Measurements from ENCODE around the gene CLIC5.

The CLIC5 gene

DNA sequence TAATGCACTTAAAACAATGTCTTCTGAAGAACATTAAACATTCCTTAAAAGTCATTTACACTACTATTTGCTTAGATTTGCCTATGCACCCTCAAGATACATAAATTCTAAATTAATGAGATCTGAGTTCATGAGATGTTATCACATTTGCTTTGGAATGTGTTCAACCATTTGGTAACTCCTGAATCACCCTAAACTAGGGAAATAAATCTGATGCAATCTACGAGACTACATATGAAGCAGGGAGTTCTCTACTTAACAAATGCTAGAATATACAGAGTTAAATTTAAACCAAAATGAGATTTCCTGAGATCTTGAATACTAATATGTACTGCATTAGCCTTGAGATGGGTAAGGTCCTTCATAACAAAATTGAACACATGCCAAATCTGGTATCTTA is 170.1 kb downstream of the CLIC5 start:
- POLR2A ChIA-PET: no interaction called here
- Histone ChIP-seq H3K4me3 (ENCODE audit: control insufficient read depth in 1 of 7, extremely low read depth in 1 of 7, insufficient read depth in 4 of 7, low read depth in 2 of 7, low read length in 6 of 7) (no peak overlapping the region), H3K9me3 (ENCODE audit: control extremely low read depth in 1 of 5, control insufficient read depth in 4 of 5, insufficient read depth in 2 of 5, low read depth in 1 of 5, low read length in 4 of 5) (no peaks in the 10 kb centered on the region), H3K4me1 (ENCODE audit: control extremely low read depth in 1 of 4, control insufficient read depth in 4 of 4, insufficient read depth in 4 of 4, low read length in 3 of 4) (peaks cover 0 to 21% (median 12%) of the 10 kb centered on the region in 4 experiments), H3K27me3 (replicated peaks in 2 of 5; ENCODE audit: control insufficient read depth in 4 of 5, insufficient read depth in 5 of 5, low read length in 4 of 5) (no peaks in the 10 kb centered on the region), H3K27ac (ENCODE audit: insufficient read depth in 1 of 2, low read depth in 1 of 2, low read length in 2 of 2, poor library complexity in 1 of 2, severe bottlenecking in 2 of 2) (no peak overlapping the region), H3K36me3 (ENCODE audit: control insufficient read depth in 4 of 4, insufficient read depth in 4 of 4, low read length in 3 of 4) (no peaks in the 10 kb centered on the region)
- no CpG with 5 or more reads among the region's 1 CpG for WGBS (ENCODE audit: insufficient coverage)
- DNase-seq: no peak
- CTCF ChIA-PET: no interaction called here

DNA sequence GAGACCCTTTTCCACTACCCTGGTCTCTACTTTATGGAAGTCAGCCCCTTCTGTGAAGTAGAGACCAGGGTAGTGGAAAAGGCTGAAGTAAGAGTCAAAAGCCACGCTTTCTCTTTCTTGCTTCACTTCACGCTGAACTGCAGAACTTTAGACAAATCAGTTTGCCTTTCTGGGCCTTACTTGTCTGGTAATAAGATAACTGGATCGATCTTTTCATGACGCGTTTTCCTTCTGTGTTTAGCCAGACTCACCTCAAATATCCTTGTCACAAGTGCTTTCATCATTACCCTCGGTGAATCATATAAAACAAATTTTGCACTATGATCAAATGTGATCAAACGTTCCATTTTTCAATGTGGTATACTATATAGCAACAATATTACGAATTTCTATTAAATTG is 170.7 kb downstream of the CLIC5 start:
- CTCF ChIA-PET: interaction anchor here (2.4 kb wide), 1 partner anchor 9 kb away, joined by 8 read pairs; no protein-coding TSS in a partner anchor
- POLR2A ChIA-PET: interaction anchor here (0.6 kb wide), 1 partner anchor 1350 kb away, joined by 5 read pairs; no protein-coding TSS in a partner anchor

DNA sequence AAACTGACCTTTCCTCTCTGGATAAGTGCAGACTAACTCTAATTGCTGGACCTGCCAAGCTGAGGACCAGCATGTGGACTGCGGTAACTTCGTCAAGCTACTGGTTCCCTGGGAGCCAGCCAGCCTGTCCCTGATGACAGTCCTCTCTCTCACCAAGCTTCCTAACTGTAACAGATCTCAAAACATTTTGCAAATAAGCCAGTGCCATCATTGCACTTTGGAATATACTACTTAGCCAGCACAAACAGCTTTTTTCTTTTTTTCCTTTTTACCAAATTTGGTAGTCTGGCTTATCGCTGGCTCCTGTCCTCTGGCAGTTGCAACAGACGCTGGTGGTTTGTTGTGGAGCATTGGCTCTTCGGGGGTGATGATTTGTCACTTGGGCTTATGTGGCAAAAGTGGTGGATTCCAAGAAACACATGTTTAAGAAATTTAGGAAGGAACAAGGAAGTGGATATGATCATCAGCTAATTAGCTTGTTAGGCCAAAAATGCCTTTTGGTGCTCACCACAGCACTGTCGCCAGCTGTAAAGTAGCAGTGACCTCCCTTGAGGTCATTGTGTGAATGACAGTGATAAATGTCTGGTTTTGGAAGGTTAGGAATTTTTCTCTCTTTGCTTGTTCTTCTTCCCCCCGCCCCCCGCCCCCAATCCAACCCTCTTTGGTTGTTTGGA is 171.7 kb downstream of the CLIC5 start:
- CTCF ChIA-PET: interaction anchor here (0.6 to 2.4 kb wide), 3 partner anchors 8 to 253 kb away, joined by 3 to 8 read pairs (median 5); no protein-coding TSS in a partner anchor
- POLR2A ChIA-PET: interaction anchor here (0.6 kb wide), 2 partner anchors 1349 to 1589 kb away, joined by 3 to 5 read pairs; no protein-coding TSS in a partner anchor
- Histone ChIP-seq H3K4me3 (ENCODE audit: control insufficient read depth in 1 of 7, extremely low read depth in 1 of 7, insufficient read depth in 4 of 7, low read depth in 2 of 7, low read length in 6 of 7) (peak overlapping the region in 1 of 7 experiments; percentile 19), H3K9me3 (ENCODE audit: control extremely low read depth in 1 of 5, control insufficient read depth in 4 of 5, insufficient read depth in 2 of 5, low read depth in 1 of 5, low read length in 4 of 5) (no peaks in the 10 kb centered on the region), H3K36me3 (ENCODE audit: control insufficient read depth in 4 of 4, insufficient read depth in 4 of 4, low read length in 3 of 4) (no peaks in the 10 kb centered on the region), H3K27ac (ENCODE audit: insufficient read depth in 1 of 2, low read depth in 1 of 2, low read length in 2 of 2, poor library complexity in 1 of 2, severe bottlenecking in 2 of 2) (no peak overlapping the region), H3K27me3 (replicated peaks in 2 of 5; ENCODE audit: control insufficient read depth in 4 of 5, insufficient read depth in 5 of 5, low read length in 4 of 5) (no peaks in the 10 kb centered on the region), H3K4me1 (ENCODE audit: control extremely low read depth in 1 of 4, control insufficient read depth in 4 of 4, insufficient read depth in 4 of 4, low read length in 3 of 4) (peaks cover 0 to 21% (median 15%) of the 10 kb centered on the region in 4 experiments)
- peak in 2 of 3 donors; percentile 92 to 94 for DNase-seq
- WGBS (ENCODE audit: insufficient coverage): 30% methylated on average over 6 of the region's 8 CpGs

More for the DNA sequence above, 170.7 kb downstream of the CLIC5 start:
- no peak overlapping the region for H3K27ac ChIP-seq (ENCODE audit: insufficient read depth in 1 of 2, low read depth in 1 of 2, low read length in 2 of 2, poor library complexity in 1 of 2, severe bottlenecking in 2 of 2)
- H3K4me1 ChIP-seq (ENCODE audit: control extremely low read depth in 1 of 4, control insufficient read depth in 4 of 4, insufficient read depth in 4 of 4, low read length in 3 of 4): peaks cover 0 to 21% (median 12%) of the 10 kb centered on the region in 4 experiments
- H3K36me3 ChIP-seq (ENCODE audit: control insufficient read depth in 4 of 4, insufficient read depth in 4 of 4, low read length in 3 of 4): no peaks in the 10 kb centered on the region
- 96% methylated on average over 5 of the region's 8 CpGs for WGBS (ENCODE audit: insufficient coverage)
- no peak for DNase-seq
- H3K4me3 ChIP-seq (ENCODE audit: control insufficient read depth in 1 of 7, extremely low read depth in 1 of 7, insufficient read depth in 4 of 7, low read depth in 2 of 7, low read length in 6 of 7): no peak overlapping the region
- no peaks in the 10 kb centered on the region for H3K9me3 ChIP-seq (ENCODE audit: control extremely low read depth in 1 of 5, control insufficient read depth in 4 of 5, insufficient read depth in 2 of 5, low read depth in 1 of 5, low read length in 4 of 5)
- H3K27me3 ChIP-seq (replicated peaks in 2 of 5; ENCODE audit: control insufficient read depth in 4 of 5, insufficient read depth in 5 of 5, low read length in 4 of 5): no peaks in the 10 kb centered on the region

DNA sequence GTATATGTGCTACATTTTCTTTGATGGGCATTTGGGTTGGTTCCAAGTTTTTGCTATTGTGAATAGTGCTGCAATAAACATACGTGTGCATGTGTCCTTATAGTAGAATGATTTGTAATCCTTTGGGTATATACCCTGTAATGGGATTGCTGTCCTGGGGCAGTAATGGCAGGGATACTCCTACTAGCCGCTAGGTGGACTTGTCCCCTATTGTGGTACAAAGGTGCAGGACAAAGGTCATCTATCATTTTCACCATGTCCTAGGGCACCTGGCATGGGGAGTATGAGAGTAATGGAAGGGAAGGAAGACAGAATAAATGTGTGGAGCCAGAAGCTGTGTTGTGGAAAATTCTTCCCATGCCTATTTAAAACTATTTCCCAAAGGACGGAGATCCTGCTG is 174.6 kb downstream of the CLIC5 start:
- peaks cover 14 to 47% (median 40%) of the 10 kb centered on the region in 4 experiments for H3K4me1 ChIP-seq (ENCODE audit: control extremely low read depth in 1 of 4, control insufficient read depth in 4 of 4, insufficient read depth in 4 of 4, low read length in 3 of 4)
- H3K27me3 ChIP-seq (replicated peaks in 2 of 5; ENCODE audit: control insufficient read depth in 4 of 5, insufficient read depth in 5 of 5, low read length in 4 of 5): no peaks in the 10 kb centered on the region
- H3K9me3 ChIP-seq (ENCODE audit: control extremely low read depth in 1 of 5, control insufficient read depth in 4 of 5, insufficient read depth in 2 of 5, low read depth in 1 of 5, low read length in 4 of 5): no peaks in the 10 kb centered on the region
- CTCF ChIA-PET: interaction anchor here (1.0 kb wide), 1 partner anchor 39 kb away, joined by 3 read pairs; no protein-coding TSS in a partner anchor
- no peaks in the 10 kb centered on the region for H3K36me3 ChIP-seq (ENCODE audit: control insufficient read depth in 4 of 4, insufficient read depth in 4 of 4, low read length in 3 of 4)
- H3K27ac ChIP-seq (ENCODE audit: insufficient read depth in 1 of 2, low read depth in 1 of 2, low read length in 2 of 2, poor library complexity in 1 of 2, severe bottlenecking in 2 of 2): no peak overlapping the region
- DNase-seq: no peak
- WGBS (ENCODE audit: insufficient coverage): 100% methylated on average over 2 of the region's 3 CpGs
- H3K4me3 ChIP-seq (ENCODE audit: control insufficient read depth in 1 of 7, extremely low read depth in 1 of 7, insufficient read depth in 4 of 7, low read depth in 2 of 7, low read length in 6 of 7): no peak overlapping the region
- POLR2A ChIA-PET: no interaction called here

DNA sequence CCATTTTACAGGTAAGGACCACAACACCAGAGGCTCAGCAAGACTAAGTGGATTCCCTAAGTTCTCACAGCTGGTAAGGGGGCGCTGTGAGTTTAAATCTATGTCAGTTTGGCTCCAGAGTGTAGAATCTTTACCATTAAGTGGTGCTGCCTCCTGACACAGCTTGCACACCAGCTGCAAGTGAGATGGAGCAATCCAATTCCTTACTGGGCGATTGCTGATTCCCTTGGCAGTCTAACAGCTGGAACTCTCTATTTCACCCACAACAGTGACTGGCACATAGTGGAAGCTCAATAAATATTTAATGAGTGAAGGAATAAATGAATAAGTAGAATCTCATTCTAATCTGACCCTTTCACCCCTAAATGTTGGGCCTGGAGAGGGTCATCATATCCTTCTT is 176.7 kb downstream of the CLIC5 start:
- no CpG with 5 or more reads among the region's 2 CpGs for WGBS (ENCODE audit: insufficient coverage)
- Histone ChIP-seq H3K27ac (ENCODE audit: insufficient read depth in 1 of 2, low read depth in 1 of 2, low read length in 2 of 2, poor library complexity in 1 of 2, severe bottlenecking in 2 of 2) (no peak overlapping the region), H3K9me3 (ENCODE audit: control extremely low read depth in 1 of 5, control insufficient read depth in 4 of 5, insufficient read depth in 2 of 5, low read depth in 1 of 5, low read length in 4 of 5) (no peaks in the 10 kb centered on the region), H3K36me3 (ENCODE audit: control insufficient read depth in 4 of 4, insufficient read depth in 4 of 4, low read length in 3 of 4) (no peaks in the 10 kb centered on the region), H3K4me1 (ENCODE audit: control extremely low read depth in 1 of 4, control insufficient read depth in 4 of 4, insufficient read depth in 4 of 4, low read length in 3 of 4) (peaks cover 14 to 48% (median 40%) of the 10 kb centered on the region in 4 experiments), H3K27me3 (replicated peaks in 2 of 5; ENCODE audit: control insufficient read depth in 4 of 5, insufficient read depth in 5 of 5, low read length in 4 of 5) (no peaks in the 10 kb centered on the region), H3K4me3 (ENCODE audit: control insufficient read depth in 1 of 7, extremely low read depth in 1 of 7, insufficient read depth in 4 of 7, low read depth in 2 of 7, low read length in 6 of 7) (no peak overlapping the region)
- ChIA-PET POLR2A (no interaction called here), CTCF (no interaction called here)
- DNase-seq: no peak

DNA sequence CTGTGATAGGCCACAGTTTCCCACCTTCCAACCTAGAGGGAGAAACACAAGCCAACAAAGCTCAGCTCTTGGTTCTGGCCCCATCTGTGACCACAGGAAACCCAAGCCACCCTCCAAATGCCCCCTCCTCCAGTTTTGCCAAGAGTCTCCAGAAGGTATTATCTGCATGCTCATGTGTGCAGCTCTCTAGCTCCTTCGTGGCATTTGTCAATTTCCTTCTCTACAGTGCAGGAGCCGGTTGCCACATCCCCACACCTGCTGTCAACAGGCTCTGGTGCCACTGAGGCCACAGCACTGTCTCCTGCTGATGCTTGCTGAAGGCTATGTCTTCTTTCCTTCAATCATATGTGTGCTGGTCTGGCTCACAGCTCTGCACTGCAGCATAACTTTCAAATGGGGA is 177.2 kb downstream of the CLIC5 start:
- peaks cover 14 to 43% (median 35%) of the 10 kb centered on the region in 4 experiments for H3K4me1 ChIP-seq (ENCODE audit: control extremely low read depth in 1 of 4, control insufficient read depth in 4 of 4, insufficient read depth in 4 of 4, low read length in 3 of 4)
- no peak overlapping the region for H3K27ac ChIP-seq (ENCODE audit: insufficient read depth in 1 of 2, low read depth in 1 of 2, low read length in 2 of 2, poor library complexity in 1 of 2, severe bottlenecking in 2 of 2)
- H3K36me3 ChIP-seq (ENCODE audit: control insufficient read depth in 4 of 4, insufficient read depth in 4 of 4, low read length in 3 of 4): no peaks in the 10 kb centered on the region
- no peaks in the 10 kb centered on the region for H3K9me3 ChIP-seq (ENCODE audit: control extremely low read depth in 1 of 5, control insufficient read depth in 4 of 5, insufficient read depth in 2 of 5, low read depth in 1 of 5, low read length in 4 of 5)
- peak in 2 of 3 donors; percentile 53 to 58 for DNase-seq
- 9% methylated on average over 2 of the region's 2 CpGs for WGBS (ENCODE audit: insufficient coverage)
- POLR2A ChIA-PET: no interaction called here
- no peaks in the 10 kb centered on the region for H3K27me3 ChIP-seq (replicated peaks in 2 of 5; ENCODE audit: control insufficient read depth in 4 of 5, insufficient read depth in 5 of 5, low read length in 4 of 5)
- CTCF ChIA-PET: interaction anchor here (1.0 kb wide), 1 partner anchor 86 kb away, joined by 3 read pairs; no protein-coding TSS in a partner anchor
- H3K4me3 ChIP-seq (ENCODE audit: control insufficient read depth in 1 of 7, extremely low read depth in 1 of 7, insufficient read depth in 4 of 7, low read depth in 2 of 7, low read length in 6 of 7): peak overlapping the region in 1 of 7 experiments; percentile 30

DNA sequence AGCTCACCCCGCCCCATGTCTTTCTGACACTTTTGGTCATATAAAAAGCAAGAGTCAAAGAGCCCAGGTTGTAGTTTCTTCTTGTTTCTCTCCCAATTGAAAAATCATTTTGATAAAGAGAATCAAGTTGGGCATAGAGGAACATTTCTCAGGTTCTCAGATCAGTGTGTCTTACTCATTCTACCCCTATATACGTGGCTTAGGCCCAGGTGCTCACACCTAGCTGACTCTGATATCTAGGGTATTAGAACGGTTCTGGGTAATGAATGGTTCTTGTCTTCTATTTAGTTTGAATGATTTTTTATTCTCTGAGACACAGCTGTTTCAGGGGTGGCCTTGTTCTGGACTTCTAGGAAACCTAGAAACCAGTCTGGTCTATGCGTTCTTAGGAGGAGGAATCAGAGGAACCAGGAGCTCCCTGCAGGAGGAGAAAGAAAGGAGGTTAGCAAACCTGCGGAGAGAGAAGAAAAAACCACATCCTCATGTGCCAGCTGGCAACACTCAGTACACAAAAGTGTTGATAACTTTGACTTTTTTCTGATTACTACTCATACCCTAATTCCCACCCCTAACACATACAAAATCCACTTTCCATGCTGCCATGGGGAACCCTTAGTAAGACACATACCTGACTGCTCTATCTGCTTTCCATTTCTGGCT is 178.0 kb downstream of the CLIC5 start:
- DNase-seq: peak in 2 of 3 donors; percentile 51 to 66
- H3K4me3 ChIP-seq (ENCODE audit: control insufficient read depth in 1 of 7, extremely low read depth in 1 of 7, insufficient read depth in 4 of 7, low read depth in 2 of 7, low read length in 6 of 7): peak overlapping the region in 1 of 7 experiments; percentile 30
- peaks cover 14 to 44% (median 35%) of the 10 kb centered on the region in 4 experiments for H3K4me1 ChIP-seq (ENCODE audit: control extremely low read depth in 1 of 4, control insufficient read depth in 4 of 4, insufficient read depth in 4 of 4, low read length in 3 of 4)
- WGBS (ENCODE audit: insufficient coverage): 43% methylated on average over 2 of the region's 5 CpGs
- POLR2A ChIA-PET: no interaction called here
- H3K27ac ChIP-seq (ENCODE audit: insufficient read depth in 1 of 2, low read depth in 1 of 2, low read length in 2 of 2, poor library complexity in 1 of 2, severe bottlenecking in 2 of 2): no peak overlapping the region
- CTCF ChIA-PET: interaction anchor here (0.9 to 1.0 kb wide), 2 partner anchors 23 to 87 kb away, joined by 3 to 4 read pairs; no protein-coding TSS in a partner anchor
- H3K36me3 ChIP-seq (ENCODE audit: control insufficient read depth in 4 of 4, insufficient read depth in 4 of 4, low read length in 3 of 4): no peaks in the 10 kb centered on the region
- no peaks in the 10 kb centered on the region for H3K9me3 ChIP-seq (ENCODE audit: control extremely low read depth in 1 of 5, control insufficient read depth in 4 of 5, insufficient read depth in 2 of 5, low read depth in 1 of 5, low read length in 4 of 5)
- no peaks in the 10 kb centered on the region for H3K27me3 ChIP-seq (replicated peaks in 2 of 5; ENCODE audit: control insufficient read depth in 4 of 5, insufficient read depth in 5 of 5, low read length in 4 of 5)
